IMR-90 (cell line): ENCODE results near the gene ZNF182. TPM values are rescaled to one million over a fixed set of nuclear protein-coding genes. Genes with fewer than 3 reads are reported as not detected.

Experiments
- ATAC-seq: fragments of 200-7000 bp; cut with Tn5 transposase; 2 replicates; pipeline ENCODE4 v1.9.1; 2020; ENCODE audit warnings: low read depth, mild to moderate bottlenecking, moderate library complexity
- BruUV-seq: library from RNA; stranded (reverse); fragments of 400-500 nt; replicated peaks from 2 replicates; lab custom pipeline; 2021; lab: Mats Ljungman, UMichigan
- CTCF ChIA-PET: fragments of 300-600 bp; formaldehyde crosslinking; extraction: SDS; loops from one replicate; lab custom pipeline; 2021; ENCODE audit warnings: antibody characterized with exemption; lab: Yijun Ruan, JAX
- POLR2A ChIA-PET: fragments of 300-600 bp; sonication (Branson Sonifier 250); formaldehyde crosslinking; loops from one replicate; lab custom pipeline; 2022; ENCODE audit warnings: antibody characterized with exemption; ENCODE audit not compliant: unreplicated experiment; lab: Charles Lee
- DNase-seq: peaks from one replicate; pipeline ENCODE4 v3.0.0; 2013
- H2AFZ ChIP-seq: replicated peaks from 2 replicates; pipeline ENCODE3; 2013; ENCODE audit warnings: low read length, mild to moderate bottlenecking; ENCODE audit not compliant: poor library complexity
- H2AK5ac ChIP-seq: 2 replicates; pipeline ENCODE4 v1.6.1; 2013; ENCODE audit warnings: low read depth, low read length, inconsistent platforms
- H2AK9ac ChIP-seq: replicated peaks from 2 replicates; pipeline ENCODE3; 2013; ENCODE audit warnings: mild to moderate bottlenecking, low read depth, low read length, moderate library complexity; ENCODE audit not compliant: poor library complexity
- H2BK120ac ChIP-seq: 2 replicates; pipeline ENCODE4 v1.6.1; 2013; ENCODE audit warnings: low read depth, low read length, inconsistent platforms
- H2BK15ac ChIP-seq: 3 replicates; pipeline ENCODE4 v1.6.1; 2013; ENCODE audit warnings: low read depth, low read length, inconsistent platforms
- H2BK20ac ChIP-seq: 2 replicates; pipeline ENCODE4 v1.6.1; 2013; ENCODE audit warnings: low read depth, mild to moderate bottlenecking, inconsistent platforms, low read length, moderate library complexity
- H2BK5ac ChIP-seq: 2 replicates; pipeline ENCODE4 v1.6.1; 2013; ENCODE audit warnings: mild to moderate bottlenecking, low read depth, low read length, inconsistent platforms; ENCODE audit not compliant: poor library complexity, severe bottlenecking
- H3K14ac ChIP-seq: replicated peaks from 2 replicates; pipeline ENCODE4 v1.6.1; 2013; ENCODE audit warnings: low read depth, low read length, inconsistent platforms
- H3K18ac ChIP-seq: 2 replicates; pipeline ENCODE4 v1.6.1; 2013; ENCODE audit warnings: low read depth, low read length, control low read depth
- H3K23ac ChIP-seq: 2 replicates; pipeline ENCODE4 v1.6.1; 2013; ENCODE audit warnings: low read depth, low read length, inconsistent platforms
- H3K27ac ChIP-seq: 2 replicates; pipeline ENCODE4 v1.5.1; 2013; ENCODE audit warnings: mild to moderate bottlenecking, control low read depth, low read length; ENCODE audit not compliant: insufficient read depth
- H3K27me3 ChIP-seq: 2 replicates; pipeline ENCODE4 v1.6.1; 2013; ENCODE audit warnings: low read length; ENCODE audit not compliant: control insufficient read depth, insufficient read depth
- H3K36me3 ChIP-seq: 2 replicates; pipeline ENCODE4 v1.6.1; 2013; ENCODE audit warnings: low read length, mixed read lengths; ENCODE audit not compliant: control insufficient read depth, insufficient read depth
- H3K4ac ChIP-seq: 2 replicates; pipeline ENCODE4 v1.6.1; 2013; ENCODE audit warnings: low read depth, low read length, inconsistent platforms
- H3K4me1 ChIP-seq: 2 replicates; pipeline ENCODE4 v1.6.1; 2013; ENCODE audit warnings: low read length, mixed read lengths; ENCODE audit not compliant: control insufficient read depth, insufficient read depth
- H3K4me2 ChIP-seq: 2 replicates; pipeline ENCODE4 v1.6.1; 2013; ENCODE audit warnings: low read depth, mild to moderate bottlenecking, control low read depth, low read length, moderate library complexity
- H3K4me3 ChIP-seq: 2 replicates; pipeline ENCODE4 v1.5.1; 2013; ENCODE audit warnings: low read depth, mild to moderate bottlenecking, control low read depth, low read length, moderate library complexity; ENCODE audit not compliant: insufficient read depth
- H3K56ac ChIP-seq: 2 replicates; pipeline ENCODE4 v1.6.1; 2013; ENCODE audit warnings: low read length, inconsistent platforms; ENCODE audit not compliant: insufficient read depth; ENCODE audit errors: extremely low read depth
- H3K79me1 ChIP-seq, 2 experiments: 2 replicates each; pipeline ENCODE4 v1.6.1; 2013; ENCODE audit warnings: low read length in 2 of 2, inconsistent platforms in 1 of 2, low read depth in 1 of 2
- H3K9ac ChIP-seq: 2 replicates; pipeline ENCODE4 v1.6.1; 2013; ENCODE audit warnings: low read depth, low read length, control low read depth
- H3K9me1 ChIP-seq: 2 replicates; pipeline ENCODE4 v1.6.1; 2013; ENCODE audit warnings: low read length, inconsistent platforms; ENCODE audit not compliant: insufficient read depth
- H3K9me3 ChIP-seq: 2 replicates; pipeline ENCODE4 v1.6.1; 2013; ENCODE audit warnings: low read length; ENCODE audit not compliant: control insufficient read depth, insufficient read depth
- H4K20me1 ChIP-seq: 2 replicates; pipeline ENCODE4 v1.6.1; 2013; ENCODE audit warnings: low read length, inconsistent platforms; ENCODE audit not compliant: insufficient read depth
- H4K5ac ChIP-seq: 2 replicates; pipeline ENCODE4 v1.6.1; 2013; ENCODE audit warnings: mild to moderate bottlenecking, low read depth, low read length, control low read depth
- H4K8ac ChIP-seq, 2 experiments: 2 replicates each; pipeline ENCODE4 v1.6.1; 2013; ENCODE audit warnings: low read depth in 2 of 2, low read length in 2 of 2, control low read depth in 1 of 2, inconsistent platforms in 1 of 2
- H4K91ac ChIP-seq: 2 replicates; pipeline ENCODE4 v1.6.1; 2013; ENCODE audit warnings: low read depth, low read length, inconsistent platforms; ENCODE audit not compliant: insufficient read depth
- CHD1 ChIP-seq: IDR thresholded peaks from 2 replicates; pipeline ENCODE4 v1.6.1; 2012; ENCODE audit warnings: low read depth, low read length, improper control_type of control experiment
- MAZ ChIP-seq: IDR thresholded peaks from 2 replicates; pipeline ENCODE4 v1.6.1; 2012; ENCODE audit warnings: low read depth, mild to moderate bottlenecking, low read length, improper control_type of control experiment, moderate library complexity, borderline replicate concordance
- RAD21 ChIP-seq: IDR thresholded peaks from 2 replicates; pipeline ENCODE4 v1.6.1; 2012; ENCODE audit warnings: low read length, improper control_type of control experiment
- WGBS, 2 experiments: methylation state at CpG; one replicate each; pipeline versions ENCODE4 v1.1.5 to v1.1.7; 2013; ENCODE audit warnings: missing lambda C conversion rate in 2 of 2; ENCODE audit not compliant: insufficient read length in 1 of 2; ENCODE audit errors: extremely low coverage in 2 of 2; 5-methylcytosine and 5-hydroxymethylcytosine counted together
- dilution Hi-C: fragments of 300-500 bp; cut with HindIII; formaldehyde crosslinking; loops from one replicate; pipeline ENCODE4 v1.14.3; 2018; ENCODE audit warnings: low sequenced_read_pairs; ENCODE audit not compliant: unreplicated experiment
- in situ Hi-C: fragments of 300-500 bp; cut with MboI; formaldehyde crosslinking; loops from 3 replicates; pipeline ENCODE4 v1.14.3; 2019; ENCODE audit warnings: low sequenced_read_pairs, inconsistent platforms, mixed read lengths
- intact Hi-C: fragments of 100-400 bp; cut with micrococcal nuclease; formaldehyde crosslinking; loops from 2 replicates; pipeline ENCODE4 v1.10.0; 2022
- polyA plus RNA-seq, 3 experiments: library from polyadenylated mRNA; depleted of rRNA; stranded (reverse); fragments of >200 nt; gene quantifications; 2 replicates each; pipeline ENCODE4 v1.2.3, GENCODE V29; 2012; ENCODE audit warnings: low replicate concordance in 1 of 3
- total RNA-seq: library from RNA; depleted of rRNA; stranded (reverse); fragments of >200 nt; gene quantifications from 2 replicates; pipeline ENCODE4 v1.2.3, GENCODE V29; 2012
- TF ChIP-seq, protein P1 (sequence below): conservative IDR thresholded peaks from 2 replicates; pipeline ENCODE4 v1.5.1; 2012; ENCODE audit warnings: mild to moderate bottlenecking, low read depth, low read length, improper control_type of control experiment
- TF ChIP-seq, protein P2 (sequence below): fragments of 150-350 bp; IDR thresholded peaks from 2 replicates; pipeline ENCODE4 v1.6.1; 2017; ENCODE audit warnings: mild to moderate bottlenecking, antibody characterized with exemption, low read length, low read depth

Gene ZNF182
- total and polyA plus RNA-seq, 2 of the 4 experiments (the other 2 are of a cell fraction): 1.7 to 3.0 TPM

DNA sequence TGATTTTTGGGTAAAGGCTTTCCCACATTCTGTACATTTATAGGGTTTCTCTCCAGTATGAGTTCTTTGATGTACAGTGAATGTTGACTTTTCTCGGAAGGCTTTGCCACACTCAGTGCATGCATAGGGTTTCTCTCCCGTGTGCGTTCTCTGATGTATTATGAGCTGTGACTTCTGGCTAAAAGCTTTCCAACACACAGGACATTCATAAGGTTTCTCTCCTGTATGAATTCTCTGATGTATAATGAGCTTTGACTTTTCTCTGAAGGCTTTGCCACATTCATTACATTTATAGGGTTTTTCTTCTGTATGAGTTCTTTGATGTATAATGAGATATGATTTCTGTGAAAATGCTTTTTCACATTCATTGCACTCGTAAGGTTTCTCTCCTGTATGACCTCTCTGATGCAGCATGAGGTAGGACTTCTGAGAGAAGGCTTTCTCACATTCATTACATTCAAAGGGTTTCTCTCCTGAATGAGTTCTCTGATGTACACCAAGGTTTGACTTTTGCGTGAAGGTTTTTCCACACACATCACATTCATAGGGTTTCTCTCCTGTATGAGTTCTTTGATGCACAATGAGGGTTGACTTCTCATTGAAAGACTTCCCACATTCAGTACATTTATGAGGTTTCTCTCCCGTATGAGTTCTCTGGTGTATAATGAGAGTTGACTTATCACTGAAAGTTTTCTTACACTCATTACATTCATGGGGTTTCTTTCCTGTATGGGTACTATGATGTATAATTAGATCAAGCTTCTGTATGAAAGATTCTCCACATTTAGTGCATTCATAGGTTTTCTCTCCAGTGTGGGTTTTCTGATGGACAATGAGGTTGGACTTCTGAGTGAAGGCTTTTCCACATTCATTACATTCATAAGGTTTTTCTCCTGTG, 27.3 kb downstream of the ZNF182 start:
- Histone ChIP-seq H3K4ac (no peak overlapping the region), H2BK20ac (no peak overlapping the region), H3K9me3 (peaks cover 61% of the 10 kb centered on the region), H4K20me1 (no peaks in the 10 kb centered on the region), H2BK5ac (no peak overlapping the region), H4K8ac (no peak overlapping the region), H3K23ac (no peak overlapping the region), H4K5ac (no peak overlapping the region), H2BK120ac (no peak overlapping the region), H3K4me3 (no peak overlapping the region), H3K9me1 (no peaks in the 10 kb centered on the region), H2AFZ (no peak overlapping the region), H2AK5ac (no peak overlapping the region), H2AK9ac (no peak overlapping the region), H3K4me2 (no peak overlapping the region), H2BK15ac (no peak overlapping the region), H3K27me3 (no peaks in the 10 kb centered on the region), H3K9ac (no peak overlapping the region), H4K91ac (no peak overlapping the region), H3K14ac (no peak overlapping the region), H3K56ac (no peak overlapping the region), H3K79me1 (no peaks in the 10 kb centered on the region), H3K27ac (no peak overlapping the region), H3K36me3 (peaks cover 12% of the 10 kb centered on the region), H3K18ac (no peak overlapping the region), H3K4me1 (no peaks in the 10 kb centered on the region)
- ATAC-seq (no peak), DNase-seq (no peak)
- intact Hi-C loops (no loop called here), dilution Hi-C loops (no loop called here), in situ Hi-C loops (no loop called here)
- ChIA-PET CTCF (no interaction called here), POLR2A (no interaction called here)
- TF ChIP-seq, protein P1, sequence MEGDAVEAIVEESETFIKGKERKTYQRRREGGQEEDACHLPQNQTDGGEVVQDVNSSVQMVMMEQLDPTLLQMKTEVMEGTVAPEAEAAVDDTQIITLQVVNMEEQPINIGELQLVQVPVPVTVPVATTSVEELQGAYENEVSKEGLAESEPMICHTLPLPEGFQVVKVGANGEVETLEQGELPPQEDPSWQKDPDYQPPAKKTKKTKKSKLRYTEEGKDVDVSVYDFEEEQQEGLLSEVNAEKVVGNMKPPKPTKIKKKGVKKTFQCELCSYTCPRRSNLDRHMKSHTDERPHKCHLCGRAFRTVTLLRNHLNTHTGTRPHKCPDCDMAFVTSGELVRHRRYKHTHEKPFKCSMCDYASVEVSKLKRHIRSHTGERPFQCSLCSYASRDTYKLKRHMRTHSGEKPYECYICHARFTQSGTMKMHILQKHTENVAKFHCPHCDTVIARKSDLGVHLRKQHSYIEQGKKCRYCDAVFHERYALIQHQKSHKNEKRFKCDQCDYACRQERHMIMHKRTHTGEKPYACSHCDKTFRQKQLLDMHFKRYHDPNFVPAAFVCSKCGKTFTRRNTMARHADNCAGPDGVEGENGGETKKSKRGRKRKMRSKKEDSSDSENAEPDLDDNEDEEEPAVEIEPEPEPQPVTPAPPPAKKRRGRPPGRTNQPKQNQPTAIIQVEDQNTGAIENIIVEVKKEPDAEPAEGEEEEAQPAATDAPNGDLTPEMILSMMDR: no peak
- TF ChIP-seq RAD21 (no peak), MAZ (no peak), CHD1 (no peak)
- TF ChIP-seq, protein P2, sequence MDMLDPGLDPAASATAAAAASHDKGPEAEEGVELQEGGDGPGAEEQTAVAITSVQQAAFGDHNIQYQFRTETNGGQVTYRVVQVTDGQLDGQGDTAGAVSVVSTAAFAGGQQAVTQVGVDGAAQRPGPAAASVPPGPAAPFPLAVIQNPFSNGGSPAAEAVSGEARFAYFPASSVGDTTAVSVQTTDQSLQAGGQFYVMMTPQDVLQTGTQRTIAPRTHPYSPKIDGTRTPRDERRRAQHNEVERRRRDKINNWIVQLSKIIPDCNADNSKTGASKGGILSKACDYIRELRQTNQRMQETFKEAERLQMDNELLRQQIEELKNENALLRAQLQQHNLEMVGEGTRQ: no peak
- BruUV-seq: no TSS peak
- WGBS, 2 experiments: no CpG with 5 or more reads among the region's 6 CpGs
